DOHH2 (cell line): ENCODE data around the gene AMIGO3.

Experiments
- H3F3A ChIP-seq: fragments of 200-600 bp; sonication (generic), shearing (Covaris generic); 2 replicates; pipeline ENCODE4 v1.6.0; 2016; ENCODE audit warnings: antibody characterized with exemption, mild to moderate bottlenecking; ENCODE audit not compliant: control insufficient read depth, insufficient read depth
- H3K27ac ChIP-seq: fragments of 200-600 bp; sonication (generic); 2 replicates; pipeline ENCODE4 v1.5.1; 2014; ENCODE audit warnings: low read depth, mild to moderate bottlenecking, low read length, moderate library complexity
- H3K27me3 ChIP-seq: fragments of 200-600 bp; sonication (generic); 2 replicates; pipeline ENCODE4 v1.6.1; 2014; ENCODE audit warnings: mild to moderate bottlenecking, low read length, mixed read lengths; ENCODE audit not compliant: control insufficient read depth
- H3K36me3 ChIP-seq: fragments of 200-600 bp; sonication (generic); 2 replicates; pipeline ENCODE4 v1.6.1; 2014; ENCODE audit warnings: mild to moderate bottlenecking, low read length, moderate library complexity, mixed read lengths; ENCODE audit not compliant: control insufficient read depth
- H3K4me1 ChIP-seq: fragments of 200-600 bp; sonication (generic); 2 replicates; pipeline ENCODE4 v1.6.1; 2014; ENCODE audit warnings: mild to moderate bottlenecking, low read length, mixed read lengths; ENCODE audit not compliant: control insufficient read depth
- H3K4me2 ChIP-seq: fragments of 200-600 bp; sonication (generic); 2 replicates; pipeline ENCODE4 v1.6.0; 2014; ENCODE audit warnings: mild to moderate bottlenecking, low read length, moderate library complexity
- H3K4me3 ChIP-seq: fragments of 200-600 bp; sonication (generic); 2 replicates; pipeline ENCODE4 v1.5.1; 2014; ENCODE audit warnings: mild to moderate bottlenecking, low read length, mixed read lengths
- H3K79me2 ChIP-seq: fragments of 200-600 bp; sonication (generic); 2 replicates; pipeline ENCODE4 v1.6.1; 2014; ENCODE audit warnings: mild to moderate bottlenecking, low read length, mixed read lengths; ENCODE audit not compliant: control insufficient read depth
- H3K9me2 ChIP-seq: fragments of 200-600 bp; sonication (generic); replicated peaks from 2 replicates; pipeline ENCODE4 v1.6.1; 2014; ENCODE audit warnings: mild to moderate bottlenecking, low read length, mixed read lengths; ENCODE audit not compliant: control insufficient read depth
- H3K9me3 ChIP-seq: fragments of 200-600 bp; sonication (generic); 2 replicates; pipeline ENCODE4 v1.6.1; 2014; ENCODE audit warnings: antibody characterized with exemption, low read length, mixed read lengths; ENCODE audit not compliant: control insufficient read depth, insufficient read depth
- H4K20me1 ChIP-seq: fragments of 200-600 bp; sonication (generic); 2 replicates; pipeline ENCODE4 v1.6.0; 2014; ENCODE audit warnings: low read depth, mild to moderate bottlenecking, antibody characterized with exemption, low read length, moderate library complexity; ENCODE audit not compliant: control insufficient read depth, insufficient read depth
- CTCF ChIP-seq: fragments of 200-600 bp; sonication (generic); IDR thresholded peaks from one replicate; pipeline ENCODE4 v1.5.1; 2014; ENCODE audit warnings: antibody characterized with exemption, mild to moderate bottlenecking, low read depth, low read length; ENCODE audit not compliant: poor library complexity, severe bottlenecking
- EZH2phosphoT487 ChIP-seq: fragments of 200-600 bp; sonication (generic); IDR thresholded peaks from 2 replicates; pipeline ENCODE4 v1.6.1; 2017; ENCODE audit warnings: borderline replicate concordance, mild to moderate bottlenecking, antibody characterized with exemption, low read length, moderate library complexity, mixed read lengths

The AMIGO3 gene

GRCh38 chr3:49701388-49702077 is 18.0 kb downstream of the AMIGO3 start:
- H3K4me2 ChIP-seq = no peak overlapping the region
- H3K9me2 ChIP-seq = no peaks in the 10 kb centered on the region
- H3F3A ChIP-seq = no peaks in the 10 kb centered on the region
- H3K4me1 ChIP-seq = no peaks in the 10 kb centered on the region
- peaks cover 29% of the 10 kb centered on the region for H3K36me3 ChIP-seq
- H3K27me3 ChIP-seq = no peaks in the 10 kb centered on the region
- no peak overlapping the region for H3K4me3 ChIP-seq
- no peaks in the 10 kb centered on the region for H3K9me3 ChIP-seq
- no peaks in the 10 kb centered on the region for H3K79me2 ChIP-seq
- TF ChIP-seq CTCF = peak; percentile 52
- no peak for TF ChIP-seq EZH2phosphoT487
- no peaks in the 10 kb centered on the region for H4K20me1 ChIP-seq
- no peak overlapping the region for H3K27ac ChIP-seq

- Histone ChIP-seq H3F3A (no peaks in the 10 kb centered on the region), H3K27me3 (no peaks in the 10 kb centered on the region), H3K4me3 (no peak overlapping the region), H3K9me2 (no peaks in the 10 kb centered on the region), H3K4me1 (no peaks in the 10 kb centered on the region), H3K4me2 (no peak overlapping the region), H3K36me3 (peaks cover 24% of the 10 kb centered on the region), H3K9me3 (no peaks in the 10 kb centered on the region), H4K20me1 (no peaks in the 10 kb centered on the region), H3K79me2 (no peaks in the 10 kb centered on the region), H3K27ac (no peak overlapping the region)
- TF ChIP-seq EZH2phosphoT487 = no peak
- peak; percentile 44 for TF ChIP-seq CTCF
Observed at GRCh38 chr3:49700453-49701128, 18.9 kb downstream of the AMIGO3 start.

DNA sequence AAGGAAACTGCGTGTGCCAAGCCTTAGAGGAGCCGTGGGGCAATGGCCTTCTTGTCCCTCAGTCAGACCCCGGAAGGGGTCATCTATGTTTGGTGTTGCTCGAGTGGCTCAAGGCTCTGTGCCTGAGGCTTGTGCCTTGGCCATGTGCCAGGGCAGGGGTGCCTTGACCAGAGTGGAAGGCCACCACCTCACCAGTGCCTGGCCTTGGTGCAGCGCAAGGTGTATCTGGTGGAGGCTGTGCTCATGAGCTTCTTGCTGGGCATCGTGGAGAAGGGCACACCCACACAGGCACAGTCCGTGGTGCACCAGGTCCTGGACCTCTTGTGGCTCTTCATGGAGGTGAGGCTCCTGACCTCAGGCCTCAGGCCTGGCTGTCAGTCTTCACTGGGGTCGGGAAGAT is 19.5 kb downstream of the AMIGO3 start:
- H4K20me1 ChIP-seq = no peaks in the 10 kb centered on the region
- no peaks in the 10 kb centered on the region for H3K9me2 ChIP-seq
- H3F3A ChIP-seq = no peaks in the 10 kb centered on the region
- no peaks in the 10 kb centered on the region for H3K79me2 ChIP-seq
- no peak overlapping the region for H3K4me2 ChIP-seq
- TF ChIP-seq CTCF = no peak
- no peak for TF ChIP-seq EZH2phosphoT487
- no peaks in the 10 kb centered on the region for H3K9me3 ChIP-seq
- H3K27me3 ChIP-seq = no peaks in the 10 kb centered on the region
- no peak overlapping the region for H3K27ac ChIP-seq
- H3K4me1 ChIP-seq = no peaks in the 10 kb centered on the region
- peaks cover 19% of the 10 kb centered on the region for H3K36me3 ChIP-seq
- no peak overlapping the region for H3K4me3 ChIP-seq
